Lung (tissue), 12 donors: ENCODE data around the gene C1orf50. TPM values are rescaled to one million over a fixed set of nuclear protein-coding genes. Genes with fewer than 3 reads are reported as not detected.

Experiments
- ATAC-seq: fragments of 200-7000 bp; cut with Tn5 transposase; one replicate; pipeline ENCODE4 v1.9.1; 2020; ENCODE audit warnings: moderate number of reproducible peaks; ENCODE audit not compliant: insufficient read depth, low FRiP score
- DNase-seq, 3 donors: peaks; one replicate each; pipeline ENCODE4 v3.0.0-alpha.2; 2013 to 2017
- H3K27ac ChIP-seq, 2 donors: one replicate each; pipeline ENCODE4 v1.5.1; 2013; ENCODE audit warnings: mild to moderate bottlenecking in 2 of 2, moderate library complexity in 2 of 2, control low read depth in 1 of 2, inconsistent platforms in 1 of 2, low read depth in 1 of 2, low read length in 1 of 2
- H3K27me3 ChIP-seq, 3 donors: one replicate each; pipeline ENCODE4 v1.5.1; 2013; ENCODE audit warnings: low read length in 2 of 3; ENCODE audit not compliant: control insufficient read depth in 3 of 3, insufficient read depth in 3 of 3
- H3K36me3 ChIP-seq, 4 donors: one replicate each; pipeline ENCODE4 v1.5.1; 2013; ENCODE audit warnings: low read length in 4 of 4, mild to moderate bottlenecking in 1 of 4, moderate library complexity in 1 of 4; ENCODE audit not compliant: control insufficient read depth in 4 of 4, insufficient read depth in 4 of 4
- H3K4me1 ChIP-seq, 5 donors: one replicate each; pipeline ENCODE4 v1.5.1; 2013; ENCODE audit warnings: low read length in 5 of 5, mild to moderate bottlenecking in 2 of 5, moderate library complexity in 1 of 5; ENCODE audit not compliant: control insufficient read depth in 5 of 5, insufficient read depth in 5 of 5
- H3K4me3 ChIP-seq: one replicate; pipeline ENCODE4 v1.5.1; 2013; ENCODE audit warnings: mild to moderate bottlenecking, control low read depth, moderate library complexity
- H3K9ac ChIP-seq, 2 donors: one replicate each; pipeline ENCODE4 v1.5.1; 2013; ENCODE audit warnings: low read length in 2 of 2, control low read depth in 1 of 2; ENCODE audit not compliant: insufficient read depth in 1 of 2
- H3K9me3 ChIP-seq, 4 donors: one replicate each; pipeline ENCODE4 v1.5.1; 2013; ENCODE audit warnings: low read length in 3 of 4, mild to moderate bottlenecking in 1 of 4, moderate library complexity in 1 of 4; ENCODE audit not compliant: control insufficient read depth in 4 of 4, insufficient read depth in 3 of 4
- CTCF ChIP-seq: IDR thresholded peaks from 2 replicates; pipeline ENCODE4 v1.5.1; 2012; ENCODE audit warnings: mild to moderate bottlenecking; ENCODE audit errors: control extremely low read depth, extremely low read depth
- WGBS, 2 donors: extraction: QIAGEN DNeasy Blood & Tissue Kit; methylation state at CpG; one replicate each; pipeline ENCODE4 v1.1.7; 2013; 5-methylcytosine and 5-hydroxymethylcytosine counted together
- polyA plus RNA-seq, 2 donors: library from polyadenylated mRNA; stranded (reverse); fragments of 200-250 nt; gene quantifications; one replicate each; pipeline ENCODE4 v1.2.1, GENCODE V29; 2013
- total RNA-seq, 2 donors: library from RNA; depleted of rRNA in 1 of 2; stranded (reverse); fragments of >200 nt in 1 of 2; gene quantifications; one replicate each; pipeline ENCODE4 v1.2.1, GENCODE V29; 2014 to 2021
- donor health status: control.
- donor health status: control.
- donor health status: Bipolar disorder and iron deficiency.
- donor health status: healthy.
- donor health status: DM: yes; HTN: yes; CAD: no.

C1orf50 gene
- total and polyA plus RNA-seq, 4 donors: 2.6 to 4.6 (median 3.6) TPM

DNA sequence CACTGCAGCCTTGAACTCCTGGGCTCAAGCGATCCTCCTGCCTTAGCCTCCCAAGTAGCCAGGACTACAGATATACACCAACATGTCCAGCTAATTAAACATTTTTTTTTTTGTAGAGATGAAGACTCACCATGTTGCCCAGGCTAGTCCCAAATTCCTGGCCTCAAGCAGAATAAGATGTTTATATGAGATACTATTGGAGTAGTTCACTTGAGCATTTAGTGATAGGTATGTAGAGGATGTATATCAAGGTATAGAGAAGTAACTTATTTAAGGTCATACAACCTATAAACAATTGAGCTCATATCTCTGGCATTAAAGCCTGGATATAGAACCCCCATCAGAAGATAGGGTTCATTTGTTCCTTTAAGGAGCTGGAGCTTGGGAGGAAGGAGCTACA is 13.1 kb downstream of the C1orf50 start:
- Histone ChIP-seq H3K4me1 (peaks cover 0 to 5% (median 0%) of the 10 kb centered on the region in 5 donors), H3K27ac (no peak overlapping the region), H3K36me3 (peaks cover 12 to 27% (median 23%) of the 10 kb centered on the region in 4 donors), H3K9me3 (no peaks in the 10 kb centered on the region), H3K4me3 (no peak overlapping the region), H3K9ac (no peak overlapping the region), H3K27me3 (no peaks in the 10 kb centered on the region)
- DNase-seq: no peak
- WGBS, 2 donors: 92 to 100% methylated on average over 1 of the region's 1 CpG
- no peak for ATAC-seq
- TF ChIP-seq CTCF: no peak

GRCh38 chr1:42783092-42783491 is 16.0 kb downstream of the C1orf50 start:
- no peak overlapping the region for H3K4me3 ChIP-seq
- peaks cover 0 to 8% (median 3%) of the 10 kb centered on the region in 4 donors for H3K36me3 ChIP-seq
- H3K27ac ChIP-seq: no peak overlapping the region
- TF ChIP-seq CTCF: no peak
- peaks cover 0 to 11% (median 0%) of the 10 kb centered on the region in 5 donors for H3K4me1 ChIP-seq
- 97 to 98% methylated on average over 2 of the region's 2 CpGs for WGBS, 2 donors
- H3K9me3 ChIP-seq: no peaks in the 10 kb centered on the region
- ATAC-seq (no peak), DNase-seq (no peak)
- H3K9ac ChIP-seq: no peak overlapping the region
- H3K27me3 ChIP-seq: no peaks in the 10 kb centered on the region

DNA sequence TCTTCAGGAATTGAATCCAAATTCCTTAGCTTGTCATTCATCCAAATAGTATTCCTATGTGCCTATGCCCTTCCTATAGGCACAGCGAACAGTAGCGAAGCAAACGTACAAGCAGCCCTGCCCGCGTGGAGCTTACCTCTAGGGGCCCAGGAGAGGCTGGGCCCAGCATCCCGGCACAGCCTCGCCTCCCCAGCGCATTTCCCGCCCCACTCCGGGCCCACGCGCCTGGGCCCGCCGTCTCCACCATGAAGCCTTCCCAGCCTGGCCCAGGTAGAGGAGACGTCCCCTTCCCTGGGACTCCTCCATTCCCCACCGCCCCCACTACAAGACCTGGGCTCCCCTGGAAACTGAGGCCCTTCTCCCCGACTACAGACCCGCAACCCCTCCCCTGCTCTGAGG is 17.5 kb downstream of the C1orf50 start:
- H3K9ac ChIP-seq: no peak overlapping the region
- no peak for TF ChIP-seq CTCF
- no peak overlapping the region for H3K4me3 ChIP-seq
- ATAC-seq: no peak
- H3K9me3 ChIP-seq: no peaks in the 10 kb centered on the region
- peaks cover 0 to 8% (median 2%) of the 10 kb centered on the region in 4 donors for H3K36me3 ChIP-seq
- H3K4me1 ChIP-seq: peaks cover 0 to 11% (median 0%) of the 10 kb centered on the region in 5 donors
- H3K27me3 ChIP-seq: no peaks in the 10 kb centered on the region
- no peak overlapping the region for H3K27ac ChIP-seq
- DNase-seq: no peak
- 90 to 91% methylated on average over 17 to 18 of the region's 18 CpGs for WGBS, 2 donors
